ENCODE measurements around the gene PCCA.

The PCCA gene

GRCh38 chr13:100108913-100109507 is 20.1 kb downstream of the PCCA start:
- TF ChIP-seq CREB5 (CRISPR knock-in tag; IDR thresholded peaks at IDR 0.05; ENCODE audit: low read depth) (no peak), OSR1 (CRISPR knock-in tag; IDR thresholded peaks at IDR 0.05) (no peak), ESRRG (CRISPR knock-in tag; IDR thresholded peaks at IDR 0.05) (no peak), ZFP30 (CRISPR knock-in tag; IDR thresholded peaks at IDR 0.05) (no peak), BACH2 (CRISPR knock-in tag; IDR thresholded peaks at IDR 0.05; ENCODE audit: borderline replicate concordance) (no peak), PATZ1 (CRISPR knock-in tag; IDR thresholded peaks at IDR 0.05; ENCODE audit: borderline replicate concordance) (no peak), ZFP3 (CRISPR knock-in tag; IDR thresholded peaks at IDR 0.05) (no peak), GLIS3 (CRISPR knock-in tag; IDR thresholded peaks at IDR 0.05) (no peak), ZC3H10 (CRISPR knock-in tag; IDR thresholded peaks at IDR 0.05) (no peak), TCF4 (CRISPR knock-in tag; IDR thresholded peaks at IDR 0.05; ENCODE audit: borderline replicate concordance) (no peak)
- ATAC-seq, result no peak

- TF ChIP-seq TSHZ2 (CRISPR knock-in tag; IDR thresholded peaks at IDR 0.05) (no peak), BACH2 (CRISPR knock-in tag; IDR thresholded peaks at IDR 0.05; ENCODE audit: borderline replicate concordance) (no peak), ZFP30 (CRISPR knock-in tag; IDR thresholded peaks at IDR 0.05) (no peak), RARB (CRISPR knock-in tag; IDR thresholded peaks at IDR 0.05) (no peak), CSRNP3 (CRISPR knock-in tag; IDR thresholded peaks at IDR 0.05) (no peak), TOX (CRISPR knock-in tag; IDR thresholded peaks at IDR 0.05; ENCODE audit: borderline replicate concordance) (no peak), ESRRG (CRISPR knock-in tag; IDR thresholded peaks at IDR 0.05) (no peak)
- no peak for ATAC-seq
Observed at GRCh38 chr13:100110269-100110668, 21.4 kb downstream of the PCCA start.

GRCh38 chr13:100112186-100112838 is 23.4 kb downstream of the PCCA start:
- no peak for ATAC-seq
- TF ChIP-seq PATZ1 (CRISPR knock-in tag; IDR thresholded peaks at IDR 0.05; ENCODE audit: borderline replicate concordance), result no peak
- no peak for TF ChIP-seq ZNF8 (CRISPR knock-in tag; IDR thresholded peaks at IDR 0.05)
- no peak for TF ChIP-seq GLIS3 (CRISPR knock-in tag; IDR thresholded peaks at IDR 0.05)

- ATAC-seq, result no peak
- no peak for TF ChIP-seq ZFP30 (CRISPR knock-in tag; IDR thresholded peaks at IDR 0.05)
- TF ChIP-seq BACH2 (CRISPR knock-in tag; IDR thresholded peaks at IDR 0.05; ENCODE audit: borderline replicate concordance), result no peak
- TF ChIP-seq ZFP3 (CRISPR knock-in tag; IDR thresholded peaks at IDR 0.05), result no peak
- no peak for TF ChIP-seq CSRNP3 (CRISPR knock-in tag; IDR thresholded peaks at IDR 0.05)
- TF ChIP-seq RARB (CRISPR knock-in tag; IDR thresholded peaks at IDR 0.05), result no peak
- TF ChIP-seq TCF4 (CRISPR knock-in tag; IDR thresholded peaks at IDR 0.05; ENCODE audit: borderline replicate concordance), result no peak
- no peak for TF ChIP-seq ZNF8 (CRISPR knock-in tag; IDR thresholded peaks at IDR 0.05)
- TF ChIP-seq PPARA (CRISPR knock-in tag; IDR thresholded peaks at IDR 0.05; ENCODE audit: borderline replicate concordance), result no peak
- TF ChIP-seq ZNF70 (CRISPR knock-in tag; IDR thresholded peaks at IDR 0.05), result no peak
- no peak for TF ChIP-seq PATZ1 (CRISPR knock-in tag; IDR thresholded peaks at IDR 0.05; ENCODE audit: borderline replicate concordance)
- no peak for TF ChIP-seq SNAI2 (CRISPR knock-in tag; IDR thresholded peaks at IDR 0.05)
- TF ChIP-seq TOX (CRISPR knock-in tag; IDR thresholded peaks at IDR 0.05; ENCODE audit: borderline replicate concordance), result no peak
Observed at GRCh38 chr13:100115693-100116254, 26.9 kb downstream of the PCCA start.

Data from SK-N-SH treated with all-trans-retinoic acid at 6 μM for 48 hours (cell line).